Lower lobe of right lung (tissue), 2 donors: ENCODE results near the gene AK2. TPM values are rescaled to one million over a fixed set of nuclear protein-coding genes. Genes with fewer than 3 reads are reported as not detected.
A peak's percentile ranks its signal among the peaks of the same experiment; 100 is the strongest.
"Not testable (repeated sequence)": the region's sequence is repeated elsewhere in the genome, so short reads cannot be mapped to it uniquely, and the experiment has no call there.

Source experiments
- ATAC-seq, 2 donors: fragments of 200-7000 bp; cut with Tn5 transposase; one replicate each; pipeline ENCODE4 v1.9.1; 2020 to 2022; ENCODE audit warnings: mild to moderate bottlenecking in 2 of 2, moderate library complexity in 2 of 2
- DNase-seq: peaks from one replicate; pipeline ENCODE4 v3.0.0-alpha.2; 2020
- H3K27ac ChIP-seq: fragments of 200-600 bp; one replicate; pipeline ENCODE4 v1.8.0; 2022
- H3K27me3 ChIP-seq: fragments of 200-600 bp; one replicate; pipeline ENCODE4 v1.8.0; 2022; ENCODE audit warnings: low read depth
- H3K36me3 ChIP-seq: fragments of 200-600 bp; one replicate; pipeline ENCODE4 v1.8.0; 2022; ENCODE audit warnings: mild to moderate bottlenecking
- H3K4me1 ChIP-seq: fragments of 200-600 bp; one replicate; pipeline ENCODE4 v1.8.0; 2022
- H3K4me3 ChIP-seq: fragments of 200-600 bp; one replicate; pipeline ENCODE4 v1.8.0; 2022; ENCODE audit warnings: mild to moderate bottlenecking
- H3K9me3 ChIP-seq: fragments of 200-600 bp; one replicate; pipeline ENCODE4 v1.8.0; 2022
- CTCF ChIP-seq: fragments of 200-600 bp; IDR thresholded peaks from one replicate; pipeline ENCODE4 v1.8.0; 2022; ENCODE audit warnings: antibody characterized with exemption, mild to moderate bottlenecking
- intact Hi-C: fragments of 100-400 bp; cut with DNase I; formaldehyde crosslinking; loops from one replicate; pipeline ENCODE4 v1.11.0; 2022
- total RNA-seq: library from RNA; stranded (reverse); fragmentation: NEBNext Ultra II Directional; extraction: Animal tissue kit (Norgen Biotek cat#: 25700); gene quantifications from one replicate; pipeline ENCODE4 v1.2.1, GENCODE V29; 2021
- donor health status: DM: no; HTN: yes; CAD: no; lungs with severe emphysema.

The AK2 gene
- total RNA-seq, 1 donor from 2014 or later: 103 TPM

GRCh38 chr1:33070628-33071027 lies 33.9 kb upstream of the AK2 start:
- DNase-seq: no peak
- no peak overlapping the region for H3K4me3 ChIP-seq
- no peaks in the 10 kb centered on the region for H3K27me3 ChIP-seq
- H3K4me1 ChIP-seq: no peaks in the 10 kb centered on the region
- H3K36me3 ChIP-seq: no peaks in the 10 kb centered on the region
- H3K9me3 ChIP-seq: no peaks in the 10 kb centered on the region
- no peak for TF ChIP-seq CTCF
- no peak overlapping the region for H3K27ac ChIP-seq
- intact Hi-C loops: no loop called here
- no peak for ATAC-seq

- ATAC-seq, intact Hi-C loops, DNase-seq, H3K27ac ChIP-seq, H3K4me1 ChIP-seq, H3K36me3 ChIP-seq, H3K4me3 ChIP-seq, H3K27me3 ChIP-seq: not testable (repeated sequence)
- peaks cover 22% of the 10 kb centered on the region for H3K9me3 ChIP-seq
Measured at GRCh38 chr1:33068108-33068507, 31.4 kb upstream of the AK2 start.

GRCh38 chr1:33066477-33066876 lies 29.8 kb upstream of the AK2 start:
- ATAC-seq, H3K27me3 ChIP-seq, H3K4me1 ChIP-seq, H3K27ac ChIP-seq, H3K36me3 ChIP-seq, intact Hi-C loops, H3K4me3 ChIP-seq, DNase-seq: not testable (repeated sequence)
- H3K9me3 ChIP-seq: peaks cover 29% of the 10 kb centered on the region

- Histone ChIP-seq H3K4me3 (no peak overlapping the region), H3K27ac (no peak overlapping the region), H3K9me3 (peaks cover 29% of the 10 kb centered on the region), H3K27me3 (no peaks in the 10 kb centered on the region), H3K4me1 (peaks cover 7% of the 10 kb centered on the region), H3K36me3 (no peaks in the 10 kb centered on the region)
- ATAC-seq (no peak), DNase-seq (no peak)
- intact Hi-C loops: no loop called here
- TF ChIP-seq CTCF: no peak
Measured at GRCh38 chr1:33065301-33065700, 28.6 kb upstream of the AK2 start.

- ATAC-seq: not testable (repeated sequence)
Measured at GRCh38 chr1:33064284-33064683, 27.6 kb upstream of the AK2 start.

GRCh38 chr1:33061834-33062233 lies 25.2 kb upstream of the AK2 start:
- intact Hi-C loops: no loop called here
- H3K36me3 ChIP-seq: no peaks in the 10 kb centered on the region
- DNase-seq (no peak), ATAC-seq (peak in 1 of 2 donors; percentile 50)
- no peak overlapping the region for H3K4me3 ChIP-seq
- no peak overlapping the region for H3K27ac ChIP-seq
- peaks cover 7% of the 10 kb centered on the region for H3K4me1 ChIP-seq
- no peak for TF ChIP-seq CTCF
- no peaks in the 10 kb centered on the region for H3K27me3 ChIP-seq
- peaks cover 29% of the 10 kb centered on the region for H3K9me3 ChIP-seq

More at GRCh38 chr1:33064284-33064683, 27.6 kb upstream of the AK2 start:
- DNase-seq, H3K36me3 ChIP-seq, intact Hi-C loops, H3K27ac ChIP-seq, H3K4me1 ChIP-seq, H3K4me3 ChIP-seq, H3K27me3 ChIP-seq: not testable (repeated sequence)
- peaks cover 29% of the 10 kb centered on the region for H3K9me3 ChIP-seq

- peaks cover 29% of the 10 kb centered on the region for H3K9me3 ChIP-seq
- no peak overlapping the region for H3K4me3 ChIP-seq
- no peaks in the 10 kb centered on the region for H3K36me3 ChIP-seq
- H3K27me3 ChIP-seq: no peaks in the 10 kb centered on the region
- peaks cover 10% of the 10 kb centered on the region for H3K4me1 ChIP-seq
- ATAC-seq: peak; percentile 77 to 86
- intact Hi-C loops: no loop called here
- TF ChIP-seq CTCF: no peak
- no peak overlapping the region for H3K27ac ChIP-seq
- DNase-seq: peak; percentile 61
Measured at GRCh38 chr1:33060579-33061083, 23.9 kb upstream of the AK2 start.
